K562 (cell line): ENCODE data around the gene NBEA. TPM values are rescaled to one million over a fixed set of nuclear protein-coding genes. Genes with fewer than 3 reads are reported as not detected.

Source experiments
- ATAC-seq: fragments of 200-7000 bp; cut with Tn5 transposase; 3 replicates; pipeline ENCODE4 v1.9.1; 2020; ENCODE audit warnings: moderate library complexity
- BruUV-seq: library from RNA; stranded (reverse); fragments of 400-500 nt; replicated peaks from 2 replicates; lab custom pipeline; 2021; lab: Mats Ljungman, UMichigan
- CTCF ChIA-PET: fragments of 300-600 bp; formaldehyde crosslinking; extraction: SDS; loops from one replicate; lab custom pipeline; 2021; ENCODE audit warnings: low intra/inter-chr PET ratio; lab: Yijun Ruan, JAX
- POLR2A ChIA-PET: fragments of 300-600, 350-650 bp; sonication (Branson Sonifier 250); formaldehyde crosslinking; extraction: SDS; loops from one replicate; lab custom pipeline; 2021; ENCODE audit warnings: antibody characterized with exemption, inconsistent platforms; lab: Yijun Ruan, JAX
- DNase-seq, 4 experiments: peaks; one replicate each; pipeline versions ENCODE4 v3.0.0 to v3.0.0-alpha.2; 2011 to 2018; ENCODE audit warnings: low spot score in 3 of 4, mixed read lengths in 3 of 4; ENCODE audit errors: extremely low read depth in 1 of 4
- FAIRE-seq: peaks from 2 replicates; lab custom pipeline; 2011; peaks lifted over from hg19 to GRCh38; lab: Jason Lieb, UNC
- H2AFZ ChIP-seq: 2 replicates; pipeline ENCODE4 v1.6.0; 2011; ENCODE audit warnings: low read depth, low read length, control low read depth, inconsistent platforms
- H3K27ac ChIP-seq: fragments of 200-600 bp; 3 replicates; pipeline ENCODE4 v1.8.0; 2011; ENCODE audit warnings: low read depth, mild to moderate bottlenecking, control low read depth, inconsistent platforms, low read length, moderate library complexity, mixed read lengths; ENCODE audit errors: extremely low read depth
- H3K27me3 ChIP-seq, 2 experiments: fragments of 300-600 bp in 1 of 2; 2 replicates in 1 of 2; 3 replicates in 1 of 2; pipeline versions ENCODE4 v1.6.0 to v1.8.0; 2011; ENCODE audit warnings: inconsistent platforms in 2 of 2, low read length in 2 of 2, mild to moderate bottlenecking in 1 of 2, mixed read lengths in 1 of 2, moderate library complexity in 1 of 2; ENCODE audit not compliant: control insufficient read depth in 2 of 2, insufficient read depth in 2 of 2
- H3K36me3 ChIP-seq: fragments of 300-600 bp; 3 replicates; pipeline ENCODE4 v1.8.0; 2011; ENCODE audit warnings: mild to moderate bottlenecking, low read length, inconsistent platforms; ENCODE audit not compliant: control insufficient read depth, insufficient read depth
- H3K4me1 ChIP-seq, 2 experiments: fragments of 200-600 bp in 1 of 2; replicated peaks in 1 of 2; 2 replicates in 1 of 2; 3 replicates in 1 of 2; pipeline versions ENCODE4 v1.5.1 to v1.8.0; 2011; ENCODE audit warnings: inconsistent platforms in 2 of 2, low read length in 2 of 2, mild to moderate bottlenecking in 1 of 2, mixed read lengths in 1 of 2, moderate library complexity in 1 of 2; ENCODE audit not compliant: control insufficient read depth in 2 of 2, insufficient read depth in 2 of 2
- H3K4me2 ChIP-seq: 2 replicates; pipeline ENCODE4 v1.6.1; 2011; ENCODE audit warnings: low read length, control low read depth, inconsistent platforms, mixed read lengths; ENCODE audit not compliant: insufficient read depth
- H3K4me3 ChIP-seq: fragments of 200-600 bp; sonication (generic), shearing (Covaris generic); 2 replicates; pipeline ENCODE4 v1.5.1; 2016; ENCODE audit warnings: control low read depth, inconsistent platforms
- H3K79me2 ChIP-seq: fragments of 200-600 bp; 3 replicates; pipeline ENCODE4 v1.8.0; 2011; ENCODE audit warnings: low read length, inconsistent platforms; ENCODE audit not compliant: control insufficient read depth, insufficient read depth
- H3K9ac ChIP-seq, 2 experiments: 2 replicates each; pipeline versions ENCODE4 v1.6.0 to v1.6.1; 2011; ENCODE audit warnings: low read depth in 2 of 2, low read length in 2 of 2, control low read depth in 1 of 2, inconsistent platforms in 1 of 2, mild to moderate bottlenecking in 1 of 2, mixed read lengths in 1 of 2; ENCODE audit not compliant: insufficient read depth in 1 of 2
- H3K9me1 ChIP-seq: one replicate; pipeline ENCODE4 v1.6.0; 2011; ENCODE audit warnings: inconsistent platforms, mild to moderate bottlenecking, low read length, moderate library complexity; ENCODE audit not compliant: control insufficient read depth, insufficient read depth
- H3K9me3 ChIP-seq: replicated peaks from 2 replicates; pipeline ENCODE4 v1.5.1; 2011; ENCODE audit warnings: low read depth, low read length, inconsistent platforms; ENCODE audit not compliant: control insufficient read depth, insufficient read depth
- H4K20me1 ChIP-seq: replicated peaks from 2 replicates; pipeline ENCODE4 v1.6.1; 2011; ENCODE audit warnings: low read length, inconsistent platforms, mixed read lengths; ENCODE audit not compliant: control insufficient read depth, insufficient read depth
- FOXK1 ChIP-seq: sonication (generic); formaldehyde crosslinking; IDR thresholded peaks from 2 replicates; pipeline ENCODE4 v1.8.0; 2022; ENCODE audit warnings: missing genetic modification reagents, mild to moderate bottlenecking, borderline replicate concordance
- KLF10 ChIP-seq: fragments of 250-450 bp; sonication (Bioruptor Pico); IDR thresholded peaks from 2 replicates; pipeline ENCODE4 v1.6.1; 2021; ENCODE audit warnings: matching md5 sums
- LCOR ChIP-seq: sonication (generic); formaldehyde crosslinking; IDR thresholded peaks from 2 replicates; pipeline ENCODE4 v1.8.0; 2022; ENCODE audit warnings: mild to moderate bottlenecking, missing genetic modification reagents
- MEIS2 ChIP-seq: fragments of 450-650 bp; IDR thresholded peaks from 2 replicates; pipeline ENCODE4 v1.6.1; 2014; ENCODE audit warnings: mild to moderate bottlenecking; ENCODE audit not compliant: partially characterized antibody
- SMARCC2 ChIP-seq: fragments of 450-650 bp; IDR thresholded peaks from 2 replicates; pipeline ENCODE4 v1.6.1; 2017; ENCODE audit warnings: antibody characterized with exemption, moderate library complexity, mild to moderate bottlenecking, low read depth
- TSHZ1 ChIP-seq: fragments of 250-450 bp; sonication (Bioruptor Pico); IDR thresholded peaks from 2 replicates; pipeline ENCODE4 v1.4.0; 2020; ENCODE audit warnings: mild to moderate bottlenecking, moderate library complexity
- ZNF436 ChIP-seq: fragments of 250-450, 450-650 bp; sonication (Bioruptor Pico); formaldehyde crosslinking; IDR thresholded peaks from 2 replicates; pipeline ENCODE4 v1.7.0; 2020; ENCODE audit warnings: mild to moderate bottlenecking
- WGBS: fragments of 100-300 bp; shearing (Covaris generic); methylation state at CpG from one replicate; pipeline ENCODE4 v1.1.6; 2016; ENCODE audit warnings: low coverage, mixed read lengths; ENCODE audit not compliant: insufficient coverage; ENCODE audit errors: missing lambda C conversion rate; 5-methylcytosine and 5-hydroxymethylcytosine counted together
- in situ Hi-C: fragments of 300-500 bp; cut with MboI; formaldehyde crosslinking; loops from 4 replicates; pipeline ENCODE4 v1.15.0; 2018; ENCODE audit warnings: inconsistent platforms, mixed read lengths
- intact Hi-C: fragments of 100-400 bp; cut with micrococcal nuclease; formaldehyde crosslinking; loops from 2 replicates; pipeline ENCODE4 v1.14.2; 2022
- polyA plus RNA-seq, 8 experiments: library from polyadenylated mRNA; depleted of rRNA in 4 of 8; stranded (reverse) in 5 of 8; unstranded in 3 of 8; fragments of >200 nt; fragmentation: Nextera tagmentation in 2 of 8; fragmentation: Illumina TruSeq in 1 of 8; extraction: Ambion mirVana in 2 of 8; extraction: Trizol in 1 of 8; gene quantifications; 2 replicates each; pipeline versions ENCODE4 v1.2.1 to v1.2.3, GENCODE V29; 2011 to 2014; ENCODE audit warnings: inconsistent platforms in 1 of 8, missing spikeins in 1 of 8
- total RNA-seq, 7 experiments: library from RNA; depleted of rRNA in 6 of 7; stranded (reverse); fragments of >200 nt in 6 of 7; fragmentation: Illumina TruSeq in 2 of 7; extraction: Trizol in 2 of 7; gene quantifications; 2 replicates each; pipeline versions ENCODE4 v1.2.1 to v1.2.3, GENCODE V29; 2011 to 2021; ENCODE audit warnings: low replicate concordance in 1 of 7
- TF ChIP-seq, protein P1 (sequence below): fragments of 250-450 bp; sonication (Bioruptor Pico); IDR thresholded peaks from 2 replicates; pipeline ENCODE4 v1.5.0; 2020; ENCODE audit warnings: mild to moderate bottlenecking, borderline replicate concordance
- TF ChIP-seq, protein P2 (sequence below): sonication (generic); formaldehyde crosslinking; IDR thresholded peaks from 2 replicates; pipeline ENCODE4 v1.8.1; 2023; ENCODE audit warnings: mild to moderate bottlenecking, missing genetic modification reagents

Gene NBEA
- total and polyA plus RNA-seq, 9 of the 15 experiments (the other 6 are each of a cell fraction or from before 2014, with no cell fraction given), result 0.03 to 0.94 (median 0.05) TPM; not detected in 2

DNA sequence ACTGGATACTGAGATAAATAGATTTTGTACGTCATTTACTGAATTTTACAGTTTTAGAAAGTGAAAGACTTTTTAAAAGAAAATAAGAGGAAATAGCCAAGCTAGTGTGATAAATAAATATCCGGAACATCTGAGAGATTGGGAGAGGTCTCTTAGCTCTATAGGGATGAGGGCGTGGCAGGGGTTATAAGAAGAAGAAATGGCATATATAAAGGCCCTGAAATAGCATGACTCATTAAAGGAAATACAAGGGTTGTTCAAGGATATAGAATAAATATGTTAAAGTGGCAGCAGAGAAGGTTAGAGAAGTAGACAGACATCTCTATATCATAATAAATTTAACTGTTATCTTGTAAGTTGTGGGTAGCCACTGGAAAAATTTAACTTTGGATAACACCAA is 390.1 kb downstream of the NBEA start:
- no peaks in the 10 kb centered on the region for H3K9me3 ChIP-seq
- no peak overlapping the region for H3K9ac ChIP-seq
- ATAC-seq (no peak), DNase-seq (no peak), FAIRE-seq (no peak)
- no peak overlapping the region for H3K4me2 ChIP-seq
- H3K4me1 ChIP-seq, result no peaks in the 10 kb centered on the region
- H4K20me1 ChIP-seq, result no peaks in the 10 kb centered on the region
- H2AFZ ChIP-seq, result no peak overlapping the region
- ChIA-PET CTCF (no interaction called here), POLR2A (no interaction called here)
- BruUV-seq, result no TSS peak
- in situ Hi-C loops (no loop called here), intact Hi-C loops (no loop called here)
- H3K4me3 ChIP-seq, result no peak overlapping the region
- H3K79me2 ChIP-seq, result no peaks in the 10 kb centered on the region
- no peaks in the 10 kb centered on the region for H3K27me3 ChIP-seq
- TF ChIP-seq TSHZ1 (CRISPR knock-in tag) (no peak), KLF10 (no peak), MEIS2 (no peak), LCOR (CRISPR knock-in tag) (no peak), SMARCC2 (no peak), ZNF436 (CRISPR knock-in tag) (no peak), FOXK1 (CRISPR knock-in tag) (no peak)
- TF ChIP-seq, protein P1, sequence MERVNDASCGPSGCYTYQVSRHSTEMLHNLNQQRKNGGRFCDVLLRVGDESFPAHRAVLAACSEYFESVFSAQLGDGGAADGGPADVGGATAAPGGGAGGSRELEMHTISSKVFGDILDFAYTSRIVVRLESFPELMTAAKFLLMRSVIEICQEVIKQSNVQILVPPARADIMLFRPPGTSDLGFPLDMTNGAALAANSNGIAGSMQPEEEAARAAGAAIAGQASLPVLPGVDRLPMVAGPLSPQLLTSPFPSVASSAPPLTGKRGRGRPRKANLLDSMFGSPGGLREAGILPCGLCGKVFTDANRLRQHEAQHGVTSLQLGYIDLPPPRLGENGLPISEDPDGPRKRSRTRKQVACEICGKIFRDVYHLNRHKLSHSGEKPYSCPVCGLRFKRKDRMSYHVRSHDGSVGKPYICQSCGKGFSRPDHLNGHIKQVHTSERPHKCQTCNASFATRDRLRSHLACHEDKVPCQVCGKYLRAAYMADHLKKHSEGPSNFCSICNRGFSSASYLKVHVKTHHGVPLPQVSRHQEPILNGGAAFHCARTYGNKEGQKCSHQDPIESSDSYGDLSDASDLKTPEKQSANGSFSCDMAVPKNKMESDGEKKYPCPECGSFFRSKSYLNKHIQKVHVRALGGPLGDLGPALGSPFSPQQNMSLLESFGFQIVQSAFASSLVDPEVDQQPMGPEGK (CRISPR knock-in tag), result no peak
- TF ChIP-seq, protein P2, sequence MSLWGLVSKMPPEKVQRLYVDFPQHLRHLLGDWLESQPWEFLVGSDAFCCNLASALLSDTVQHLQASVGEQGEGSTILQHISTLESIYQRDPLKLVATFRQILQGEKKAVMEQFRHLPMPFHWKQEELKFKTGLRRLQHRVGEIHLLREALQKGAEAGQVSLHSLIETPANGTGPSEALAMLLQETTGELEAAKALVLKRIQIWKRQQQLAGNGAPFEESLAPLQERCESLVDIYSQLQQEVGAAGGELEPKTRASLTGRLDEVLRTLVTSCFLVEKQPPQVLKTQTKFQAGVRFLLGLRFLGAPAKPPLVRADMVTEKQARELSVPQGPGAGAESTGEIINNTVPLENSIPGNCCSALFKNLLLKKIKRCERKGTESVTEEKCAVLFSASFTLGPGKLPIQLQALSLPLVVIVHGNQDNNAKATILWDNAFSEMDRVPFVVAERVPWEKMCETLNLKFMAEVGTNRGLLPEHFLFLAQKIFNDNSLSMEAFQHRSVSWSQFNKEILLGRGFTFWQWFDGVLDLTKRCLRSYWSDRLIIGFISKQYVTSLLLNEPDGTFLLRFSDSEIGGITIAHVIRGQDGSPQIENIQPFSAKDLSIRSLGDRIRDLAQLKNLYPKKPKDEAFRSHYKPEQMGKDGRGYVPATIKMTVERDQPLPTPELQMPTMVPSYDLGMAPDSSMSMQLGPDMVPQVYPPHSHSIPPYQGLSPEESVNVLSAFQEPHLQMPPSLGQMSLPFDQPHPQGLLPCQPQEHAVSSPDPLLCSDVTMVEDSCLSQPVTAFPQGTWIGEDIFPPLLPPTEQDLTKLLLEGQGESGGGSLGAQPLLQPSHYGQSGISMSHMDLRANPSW (CRISPR knock-in tag), result no peak
- no peaks in the 10 kb centered on the region for H3K36me3 ChIP-seq
- WGBS, result 0% methylated on average over 2 of the region's 3 CpGs
- H3K9me1 ChIP-seq, result no peaks in the 10 kb centered on the region
- no peak overlapping the region for H3K27ac ChIP-seq
